ENCODE results near the gene R3HDM2. TPM values are rescaled to one million over a fixed set of nuclear protein-coding genes. Genes with fewer than 3 reads are reported as not detected.

R3HDM2 gene
- total RNA-seq, 1 experiment from 2014 or later = 64.0 TPM

DNA sequence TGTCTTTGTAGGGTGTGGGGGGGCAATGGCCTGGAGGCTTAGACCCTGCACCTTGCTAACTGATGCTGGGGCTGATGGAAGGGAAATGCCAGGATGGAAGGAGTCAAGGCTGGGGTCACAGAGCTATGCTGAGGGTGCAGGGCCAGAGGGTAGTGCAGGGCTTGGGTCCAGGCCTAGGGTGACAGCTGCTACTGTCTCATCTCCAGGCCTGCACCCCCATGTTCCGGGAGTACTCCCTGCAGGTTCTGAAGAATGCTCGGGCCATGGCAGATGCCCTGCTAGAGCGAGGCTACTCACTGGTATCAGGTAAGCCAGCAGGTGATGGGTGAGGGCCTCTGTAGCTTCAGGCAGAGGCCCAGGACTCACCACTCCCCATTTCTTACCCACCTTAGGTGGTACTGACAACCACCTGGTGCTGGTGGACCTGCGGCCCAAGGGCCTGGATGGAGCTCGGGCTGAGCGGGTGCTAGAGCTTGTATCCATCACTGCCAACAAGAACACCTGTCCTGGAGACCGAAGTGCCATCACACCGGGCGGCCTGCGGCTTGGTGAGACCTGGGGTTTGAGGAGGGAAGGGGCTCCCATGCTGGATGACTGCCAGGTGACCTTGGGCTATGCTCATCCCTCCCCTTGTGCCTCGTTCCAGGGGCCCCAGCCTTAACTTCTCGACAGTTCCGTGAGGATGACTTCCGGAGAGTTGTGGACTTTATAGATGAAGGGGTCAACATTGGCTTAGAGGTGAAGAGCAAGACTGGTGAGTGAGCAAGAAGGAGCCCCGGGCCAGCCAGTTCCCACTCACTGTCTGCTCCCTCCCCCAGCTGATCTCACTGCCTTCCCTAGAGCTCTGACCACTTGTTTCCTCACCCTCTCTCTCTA is 197.2 kb downstream of the R3HDM2 start:
- Histone ChIP-seq H3K4me3 (ENCODE audit: low read depth, low read length, poor library complexity, severe bottlenecking) (no peak overlapping the region), H3K4me1 (ENCODE audit: insufficient read depth, low read length, poor library complexity, severe bottlenecking) (peaks cover 40% of the 10 kb centered on the region), H3K36me3 (ENCODE audit: insufficient read depth, low read length, poor library complexity, severe bottlenecking) (peaks cover 43% of the 10 kb centered on the region), H3K27me3 (replicated peaks; ENCODE audit: insufficient read depth, low read depth, low read length, poor library complexity) (no peaks in the 10 kb centered on the region), H3K9me3 (ENCODE audit: low read depth, low read length, poor library complexity, severe bottlenecking) (no peaks in the 10 kb centered on the region), H3K27ac (ENCODE audit: low read depth, low read length, poor library complexity, severe bottlenecking) (peak overlapping the region; percentile 32)
- no peak for DNase-seq (ENCODE audit: low spot score)
- CTCF ChIA-PET = interaction anchor here (1.6 kb wide), 1 partner anchor 20 kb away, joined by 4 read pairs; no protein-coding TSS in a partner anchor
- POLR2A ChIA-PET (ENCODE audit: low non-redundant PET) = no interaction called here
- intact Hi-C loops (cut with micrococcal nuclease; ENCODE audit: unreplicated experiment) = no loop called here
- no peak for TF ChIP-seq EZH2 (IDR thresholded peaks at IDR 0.05; ENCODE audit: borderline replicate concordance, low read depth, low read length, poor library complexity, severe bottlenecking)
- TF ChIP-seq, protein P1, sequence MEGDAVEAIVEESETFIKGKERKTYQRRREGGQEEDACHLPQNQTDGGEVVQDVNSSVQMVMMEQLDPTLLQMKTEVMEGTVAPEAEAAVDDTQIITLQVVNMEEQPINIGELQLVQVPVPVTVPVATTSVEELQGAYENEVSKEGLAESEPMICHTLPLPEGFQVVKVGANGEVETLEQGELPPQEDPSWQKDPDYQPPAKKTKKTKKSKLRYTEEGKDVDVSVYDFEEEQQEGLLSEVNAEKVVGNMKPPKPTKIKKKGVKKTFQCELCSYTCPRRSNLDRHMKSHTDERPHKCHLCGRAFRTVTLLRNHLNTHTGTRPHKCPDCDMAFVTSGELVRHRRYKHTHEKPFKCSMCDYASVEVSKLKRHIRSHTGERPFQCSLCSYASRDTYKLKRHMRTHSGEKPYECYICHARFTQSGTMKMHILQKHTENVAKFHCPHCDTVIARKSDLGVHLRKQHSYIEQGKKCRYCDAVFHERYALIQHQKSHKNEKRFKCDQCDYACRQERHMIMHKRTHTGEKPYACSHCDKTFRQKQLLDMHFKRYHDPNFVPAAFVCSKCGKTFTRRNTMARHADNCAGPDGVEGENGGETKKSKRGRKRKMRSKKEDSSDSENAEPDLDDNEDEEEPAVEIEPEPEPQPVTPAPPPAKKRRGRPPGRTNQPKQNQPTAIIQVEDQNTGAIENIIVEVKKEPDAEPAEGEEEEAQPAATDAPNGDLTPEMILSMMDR (conservative IDR thresholded peaks at IDR 0.05; ENCODE audit: low read depth, low read length) = no peak
- no TSS peak for BruUV-seq (replicated peaks)

DNA sequence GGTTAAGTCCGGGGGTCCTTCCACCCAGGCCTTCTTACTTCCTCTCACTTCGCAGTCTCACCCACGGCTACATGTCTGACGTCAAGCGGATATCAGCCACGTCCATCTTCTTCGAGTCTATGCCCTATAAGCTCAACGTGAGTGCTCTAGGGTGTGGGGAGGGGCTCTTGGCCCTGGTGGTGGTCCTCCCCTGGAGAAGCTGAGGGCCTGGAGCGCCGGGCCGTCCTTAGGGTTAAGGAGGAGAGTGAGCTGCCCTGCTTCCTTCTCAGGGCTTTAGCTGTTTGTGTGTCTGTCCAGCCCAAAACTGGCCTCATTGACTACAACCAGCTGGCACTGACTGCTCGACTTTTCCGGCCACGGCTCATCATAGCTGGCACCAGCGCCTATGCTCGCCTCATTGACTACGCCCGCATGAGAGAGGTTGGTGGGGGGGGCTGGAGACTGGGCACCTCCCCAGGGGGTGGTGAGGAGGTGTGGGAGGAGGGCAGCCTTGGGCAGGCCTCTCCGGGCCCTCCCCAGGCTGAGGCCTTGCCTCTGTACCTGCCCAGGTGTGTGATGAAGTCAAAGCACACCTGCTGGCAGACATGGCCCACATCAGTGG is 198.6 kb downstream of the R3HDM2 start:
- intact Hi-C loops (cut with micrococcal nuclease; ENCODE audit: unreplicated experiment) = no loop called here
- BruUV-seq (replicated peaks) = no TSS peak
- ChIA-PET POLR2A (ENCODE audit: low non-redundant PET) (interaction anchor here (0.6 kb wide), 1 partner anchor 138 kb away, joined by 7 read pairs; no protein-coding TSS in a partner anchor), CTCF (interaction anchor here (1.6 kb wide), 1 partner anchor 19 kb away, joined by 4 read pairs; no protein-coding TSS in a partner anchor)
- no peak overlapping the region for H3K27ac ChIP-seq (ENCODE audit: low read depth, low read length, poor library complexity, severe bottlenecking)
- no peak for DNase-seq (ENCODE audit: low spot score)
- no peak overlapping the region for H3K4me3 ChIP-seq (ENCODE audit: low read depth, low read length, poor library complexity, severe bottlenecking)
- H3K27me3 ChIP-seq (replicated peaks; ENCODE audit: insufficient read depth, low read depth, low read length, poor library complexity) = no peaks in the 10 kb centered on the region
- TF ChIP-seq EZH2 (IDR thresholded peaks at IDR 0.05; ENCODE audit: borderline replicate concordance, low read depth, low read length, poor library complexity, severe bottlenecking) = no peak
- TF ChIP-seq, protein P1 (conservative IDR thresholded peaks at IDR 0.05; ENCODE audit: low read depth, low read length) = no peak
- H3K36me3 ChIP-seq (ENCODE audit: insufficient read depth, low read length, poor library complexity, severe bottlenecking) = peaks cover 43% of the 10 kb centered on the region
- no peaks in the 10 kb centered on the region for H3K9me3 ChIP-seq (ENCODE audit: low read depth, low read length, poor library complexity, severe bottlenecking)
- peaks cover 28% of the 10 kb centered on the region for H3K4me1 ChIP-seq (ENCODE audit: insufficient read depth, low read length, poor library complexity, severe bottlenecking)

DNA sequence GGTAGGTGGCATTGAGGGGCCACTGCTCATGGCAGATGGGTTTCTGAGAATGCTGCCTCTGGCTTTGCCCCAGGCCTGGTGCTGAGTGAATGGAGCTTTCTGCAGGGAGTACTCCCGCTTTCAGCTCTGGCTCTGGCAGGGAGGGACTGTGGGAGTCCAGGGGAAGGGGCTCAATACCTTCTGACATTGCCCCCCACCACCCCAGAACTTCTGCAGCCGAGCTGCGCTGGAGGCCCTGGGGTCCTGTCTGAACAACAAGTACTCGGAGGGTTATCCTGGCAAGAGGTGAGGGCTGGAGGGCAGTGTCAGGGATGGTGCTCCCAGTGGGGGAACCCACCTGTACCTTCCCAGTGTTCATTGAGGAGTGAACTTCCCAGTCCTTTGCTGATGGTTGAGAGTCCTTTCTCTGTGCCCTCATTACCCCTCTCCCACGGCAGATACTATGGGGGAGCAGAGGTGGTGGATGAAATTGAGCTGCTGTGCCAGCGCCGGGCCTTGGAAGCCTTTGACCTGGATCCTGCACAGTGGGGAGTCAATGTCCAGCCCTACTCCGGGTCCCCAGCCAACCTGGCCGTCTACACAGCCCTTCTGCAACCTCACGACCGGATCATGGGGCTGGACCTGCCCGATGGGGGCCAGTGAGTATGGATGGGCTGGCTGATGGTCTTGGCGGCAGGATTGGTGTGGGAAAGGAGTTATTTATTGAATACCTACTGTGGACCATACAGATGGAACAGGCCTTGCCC is 199.4 kb downstream of the R3HDM2 start:
- POLR2A ChIA-PET (ENCODE audit: low non-redundant PET) = no interaction called here
- peaks cover 35% of the 10 kb centered on the region for H3K4me1 ChIP-seq (ENCODE audit: insufficient read depth, low read length, poor library complexity, severe bottlenecking)

More for the DNA sequence above, 199.4 kb downstream of the R3HDM2 start:
- no peak for TF ChIP-seq EZH2 (IDR thresholded peaks at IDR 0.05; ENCODE audit: borderline replicate concordance, low read depth, low read length, poor library complexity, severe bottlenecking)
- TF ChIP-seq, protein P1 (conservative IDR thresholded peaks at IDR 0.05; ENCODE audit: low read depth, low read length) = no peak
- Histone ChIP-seq H3K36me3 (ENCODE audit: insufficient read depth, low read length, poor library complexity, severe bottlenecking) (peaks cover 43% of the 10 kb centered on the region), H3K9me3 (ENCODE audit: low read depth, low read length, poor library complexity, severe bottlenecking) (no peaks in the 10 kb centered on the region), H3K27me3 (replicated peaks; ENCODE audit: insufficient read depth, low read depth, low read length, poor library complexity) (no peaks in the 10 kb centered on the region), H3K4me3 (ENCODE audit: low read depth, low read length, poor library complexity, severe bottlenecking) (peak overlapping the region; percentile 91), H3K27ac (ENCODE audit: low read depth, low read length, poor library complexity, severe bottlenecking) (peak overlapping the region; percentile 43)
- no TSS peak for BruUV-seq (replicated peaks)
- CTCF ChIA-PET = interaction anchor here (0.6 kb wide), 1 partner anchor 8 kb away, joined by 3 read pairs; no protein-coding TSS in a partner anchor
- intact Hi-C loops (cut with micrococcal nuclease; ENCODE audit: unreplicated experiment) = no loop called here
- DNase-seq (ENCODE audit: low spot score) = no peak

Measured in A673 (cell line).